GM18861 (cell line): ENCODE data around the gene CCDC50.

Source experiments
- ATAC-seq: cut with Tn5 transposase; IDR thresholded peaks from one replicate; pipeline ENCODE4 v1.9.1; 2021; ENCODE audit not compliant: unreplicated experiment

Gene CCDC50

GRCh38 chr3:191376516-191377141 lies 47.4 kb downstream of the CCDC50 start:
- ATAC-seq, result no peak

GRCh38 chr3:191378142-191378812 lies 49.1 kb downstream of the CCDC50 start:
- peak; percentile 32 for ATAC-seq

GRCh38 chr3:191379446-191379845 lies 50.3 kb downstream of the CCDC50 start:
- ATAC-seq, result no peak

- ATAC-seq, result no peak
Measured at GRCh38 chr3:191380001-191380400, 50.8 kb downstream of the CCDC50 start.

- ATAC-seq, result no peak
Measured at GRCh38 chr3:191381303-191381702, 52.1 kb downstream of the CCDC50 start.

- peak; percentile 47 for ATAC-seq
Measured at GRCh38 chr3:191382661-191383060, 53.5 kb downstream of the CCDC50 start.

GRCh38 chr3:191383124-191383523 lies 53.9 kb downstream of the CCDC50 start:
- no peak for ATAC-seq

GRCh38 chr3:191385101-191385500 lies 55.9 kb downstream of the CCDC50 start:
- no peak for ATAC-seq

- ATAC-seq, result no peak
Measured at GRCh38 chr3:191387441-191388077, 58.4 kb downstream of the CCDC50 start.

- no peak for ATAC-seq
Measured at GRCh38 chr3:191388823-191389222, 59.6 kb downstream of the CCDC50 start.

GRCh38 chr3:191390580-191390979 lies 61.4 kb downstream of the CCDC50 start:
- ATAC-seq, result no peak

- no peak for ATAC-seq
Measured at GRCh38 chr3:191391861-191392808, 62.9 kb downstream of the CCDC50 start.

GRCh38 chr3:191393146-191393545 lies 64.0 kb downstream of the CCDC50 start:
- ATAC-seq, result no peak

- no peak for ATAC-seq
Measured at GRCh38 chr3:191397771-191398170, 68.6 kb downstream of the CCDC50 start.

- no peak for ATAC-seq
Measured at GRCh38 chr3:191398607-191399006, 69.4 kb downstream of the CCDC50 start.

- no peak for ATAC-seq
Measured at GRCh38 chr3:191399918-191400317, 70.7 kb downstream of the CCDC50 start.

GRCh38 chr3:191401775-191402357 lies 72.7 kb downstream of the CCDC50 start:
- no peak for ATAC-seq

- no peak for ATAC-seq
Measured at GRCh38 chr3:191409791-191410359, 80.7 kb downstream of the CCDC50 start.

- no peak for ATAC-seq
Measured at GRCh38 chr3:191412759-191413158, 83.6 kb downstream of the CCDC50 start.

- ATAC-seq, result no peak
Measured at GRCh38 chr3:191414286-191414685, 85.1 kb downstream of the CCDC50 start.
